Right lobe of liver (tissue), 4 donors: Measurements from ENCODE around the gene TMEM174.

ENCODE experiments used
- CTCF ChIP-seq, 4 donors: fragments of 200-600 bp in 3 of 4; fragments of 450-650 bp in 1 of 4; IDR thresholded peaks; one replicate each; pipeline versions ENCODE4 v1.5.1 to v1.8.0; 2016 to 2022; ENCODE audit warnings: antibody characterized with exemption in 4 of 4, mild to moderate bottlenecking in 2 of 4
- POLR2A ChIP-seq: fragments of 450-650 bp; IDR thresholded peaks from one replicate; pipeline ENCODE4 v1.6.1; 2017; ENCODE audit warnings: antibody characterized with exemption, mild to moderate bottlenecking
- donor health status: DM: no; HTN: no; CAD: no.
- donor health status: DM: no; HTN: no; CAD: no.
- donor health status: DM: no; HTN: yes; CAD: no.

GRCh38 chr5:73221726-73222125, 48.7 kb downstream of the TMEM174 start:
- TF ChIP-seq CTCF (IDR thresholded peaks at IDR 0.05) (no peak), POLR2A (no peak)
